Measurements from ENCODE around the gene EPB41L4A.
"Not testable (repeated sequence)": the region's sequence is repeated elsewhere in the genome, so short reads cannot be mapped to it uniquely, and the experiment has no call there.

The EPB41L4A gene

GRCh38 chr5:112263469-112263868 is 155.6 kb downstream of the EPB41L4A start:
- in situ Hi-C loops (cut with MboI; ENCODE audit: low sequenced_read_pairs): no loop called here

DNA sequence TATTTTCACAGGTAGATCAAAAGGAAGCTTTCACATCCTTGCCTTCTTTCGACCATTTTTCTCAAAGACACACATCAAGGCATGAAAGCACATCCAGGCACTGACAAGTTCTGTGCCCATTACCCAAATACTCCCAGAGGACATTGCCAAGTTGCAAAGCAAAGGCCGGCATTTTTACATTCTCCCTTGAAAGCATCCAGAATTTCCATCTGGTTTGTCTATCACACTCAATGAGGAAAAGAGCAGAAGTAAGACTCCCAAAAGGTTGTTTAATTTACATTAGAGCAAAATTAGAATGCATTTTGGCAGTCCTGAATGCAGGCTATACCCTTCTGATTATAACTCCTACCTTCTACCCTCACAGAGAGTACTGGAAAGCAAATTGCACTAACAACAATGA is 160.5 kb downstream of the EPB41L4A start:
- in situ Hi-C loops (cut with MboI; ENCODE audit: low sequenced_read_pairs): no loop called here

GRCh38 chr5:112257976-112258375 is 161.1 kb downstream of the EPB41L4A start:
- in situ Hi-C loops (cut with MboI; ENCODE audit: low sequenced_read_pairs): no loop called here

GRCh38 chr5:112257005-112257404 is 162.1 kb downstream of the EPB41L4A start:
- in situ Hi-C loops (cut with MboI; ENCODE audit: low sequenced_read_pairs): no loop called here

DNA sequence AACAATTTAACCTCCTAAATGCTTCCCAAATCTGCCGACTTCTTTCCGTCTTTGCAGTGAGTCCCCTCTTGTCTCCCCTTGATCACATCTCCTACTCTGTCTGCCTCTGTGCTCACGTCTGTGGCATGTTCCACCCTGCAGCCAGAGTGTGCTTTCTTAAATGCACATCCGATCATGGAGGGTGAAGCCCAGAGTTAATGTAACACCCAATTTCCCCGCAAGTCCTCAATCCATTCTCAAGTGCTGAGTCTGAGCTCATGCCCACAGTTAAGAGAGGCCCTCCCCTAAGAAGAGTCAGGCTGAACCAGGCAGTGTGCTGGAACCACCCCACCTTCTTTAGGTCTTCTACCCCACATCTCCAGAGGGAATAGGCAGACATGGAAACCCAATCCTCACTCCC is 164.8 kb downstream of the EPB41L4A start:
- in situ Hi-C loops (cut with MboI; ENCODE audit: low sequenced_read_pairs): no loop called here

DNA sequence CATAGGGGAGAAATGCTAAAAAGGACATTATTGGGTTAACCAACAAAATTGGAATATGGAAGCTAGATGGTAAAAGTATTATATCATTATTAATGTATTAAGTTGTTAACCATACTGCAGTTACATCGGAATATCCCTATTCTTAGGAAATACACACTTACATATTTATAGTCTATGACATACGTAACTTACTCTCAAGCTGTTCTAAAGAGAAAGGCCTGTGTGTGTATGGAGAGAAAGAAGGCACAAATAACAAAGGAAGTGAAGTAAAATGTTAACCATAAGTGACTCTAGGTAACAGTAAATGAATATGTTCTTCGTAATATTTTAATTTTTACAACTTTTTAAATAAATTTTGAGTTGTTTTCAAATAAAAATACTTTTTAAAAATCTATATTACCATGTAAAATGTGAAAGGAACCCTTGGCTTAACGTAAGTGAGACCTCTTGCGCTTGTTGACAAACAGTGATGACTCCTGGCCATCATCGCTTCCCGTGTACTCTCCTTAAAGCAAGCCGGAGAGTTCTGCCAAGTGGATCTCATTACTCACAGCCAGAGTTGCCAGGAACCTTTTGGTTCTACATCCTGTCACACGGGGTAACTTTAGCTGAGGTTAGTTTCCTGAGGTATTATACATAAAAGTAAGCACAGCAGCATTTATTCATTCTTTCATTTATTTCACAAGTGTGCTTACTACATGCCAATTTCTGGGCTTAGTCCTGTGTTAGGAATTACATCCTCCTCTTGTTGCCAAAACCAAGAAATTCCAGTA is 165.4 kb downstream of the EPB41L4A start:
- in situ Hi-C loops (cut with MboI; ENCODE audit: low sequenced_read_pairs): no loop called here

GRCh38 chr5:112250551-112250950 is 168.5 kb downstream of the EPB41L4A start:
- in situ Hi-C loops (cut with MboI; ENCODE audit: low sequenced_read_pairs): no loop called here

DNA sequence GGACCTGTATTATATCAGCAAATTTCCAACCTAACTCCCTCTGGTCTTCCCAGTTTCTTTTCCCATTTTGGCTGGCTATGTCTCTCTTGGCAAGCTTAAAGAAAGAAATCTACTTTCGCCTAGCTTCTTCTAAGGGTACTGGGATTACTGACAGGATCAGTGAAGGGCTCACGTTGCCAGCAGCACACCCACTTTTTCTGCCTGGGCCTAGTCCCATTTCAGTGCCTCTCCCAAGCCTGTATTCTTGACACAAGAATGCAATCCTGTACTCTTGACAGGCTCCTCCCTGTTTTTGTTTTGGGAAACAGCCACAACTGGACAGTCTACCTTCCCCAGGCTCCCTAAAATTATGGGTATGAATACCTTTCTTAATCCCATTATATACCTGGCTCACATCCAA is 170.5 kb downstream of the EPB41L4A start:
- in situ Hi-C loops (cut with MboI; ENCODE audit: low sequenced_read_pairs): no loop called here

DNA sequence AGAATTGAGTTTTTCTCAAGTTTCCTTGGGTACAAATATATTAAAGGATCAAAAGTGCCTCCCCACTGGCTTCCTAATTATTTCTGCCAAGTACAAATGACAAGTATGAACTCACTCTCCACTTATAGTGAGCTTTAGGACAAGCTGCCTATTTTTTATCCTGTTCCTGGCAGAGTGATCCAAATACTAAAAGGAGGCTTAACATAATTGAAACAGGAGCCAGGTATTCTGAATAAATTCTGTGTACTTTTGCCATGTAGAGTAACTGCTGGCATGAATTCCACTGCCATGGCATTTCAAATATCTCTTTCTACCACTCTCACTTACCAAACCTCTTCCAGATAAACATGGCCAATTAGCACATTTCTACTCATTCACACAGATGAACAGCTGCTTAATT is 171.1 kb downstream of the EPB41L4A start:
- in situ Hi-C loops (cut with MboI; ENCODE audit: low sequenced_read_pairs): no loop called here

DNA sequence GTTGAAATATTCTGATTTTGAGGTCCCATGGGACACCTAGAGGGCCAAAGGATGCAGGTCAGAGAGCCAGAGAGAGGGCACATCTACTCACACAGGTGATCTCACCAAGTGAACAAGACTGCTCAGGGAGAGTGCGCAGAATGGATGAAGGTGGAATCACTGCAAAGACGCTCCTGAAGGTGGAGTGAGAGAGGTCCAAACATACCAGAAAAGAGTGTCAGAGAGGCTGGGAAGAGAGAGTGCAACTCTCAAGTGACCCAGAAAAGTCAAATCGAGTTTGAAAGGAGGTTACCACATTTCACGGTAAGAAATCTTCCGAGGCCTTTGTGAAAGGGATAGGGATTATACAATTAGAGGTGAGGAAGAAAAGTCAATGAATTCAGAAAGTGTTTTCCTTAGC is 173.4 kb downstream of the EPB41L4A start:
- in situ Hi-C loops (cut with MboI; ENCODE audit: low sequenced_read_pairs): no loop called here

DNA sequence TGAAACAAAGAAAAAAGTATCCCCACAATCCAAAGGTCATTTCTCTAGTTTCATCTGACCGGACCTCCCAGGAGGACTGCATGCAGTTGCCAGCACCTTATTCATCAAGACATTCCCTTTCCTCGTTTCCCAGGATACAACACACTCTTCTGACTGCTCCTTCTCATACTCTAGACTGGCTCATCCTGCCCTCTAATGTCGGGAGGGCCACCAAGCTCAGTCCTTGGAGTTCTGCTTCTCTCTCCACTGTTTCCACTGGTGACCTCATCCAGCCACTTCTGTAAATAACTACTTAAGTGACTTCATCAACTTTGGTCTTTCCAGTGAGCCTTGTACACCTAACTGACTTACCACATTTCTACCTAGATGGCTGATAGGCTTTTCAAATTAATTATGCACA is 179.1 kb downstream of the EPB41L4A start:
- in situ Hi-C loops (cut with MboI; ENCODE audit: low sequenced_read_pairs): no loop called here

- in situ Hi-C loops (cut with MboI; ENCODE audit: low sequenced_read_pairs): no loop called here
Measured at GRCh38 chr5:112238473-112238872, 180.6 kb downstream of the EPB41L4A start.

DNA sequence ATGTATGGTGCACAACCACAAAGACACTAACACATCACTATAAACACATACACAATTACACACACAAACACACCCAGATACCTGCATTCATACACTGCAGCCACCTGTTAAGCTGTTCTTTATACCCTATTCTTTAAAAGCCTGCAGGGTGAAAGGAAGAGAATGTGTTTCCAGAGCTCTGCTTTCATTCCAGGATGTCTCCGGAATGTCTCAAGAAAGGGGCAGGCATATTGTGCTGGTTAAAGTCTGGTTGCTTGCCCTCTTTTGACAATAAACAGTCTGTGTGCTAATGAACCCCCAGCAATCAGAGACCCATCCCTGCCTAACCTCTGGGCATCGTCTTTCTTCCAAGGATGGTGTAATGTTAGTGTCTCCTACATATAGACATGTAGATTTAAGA is 181.6 kb downstream of the EPB41L4A start:
- in situ Hi-C loops (cut with MboI; ENCODE audit: low sequenced_read_pairs): no loop called here

DNA sequence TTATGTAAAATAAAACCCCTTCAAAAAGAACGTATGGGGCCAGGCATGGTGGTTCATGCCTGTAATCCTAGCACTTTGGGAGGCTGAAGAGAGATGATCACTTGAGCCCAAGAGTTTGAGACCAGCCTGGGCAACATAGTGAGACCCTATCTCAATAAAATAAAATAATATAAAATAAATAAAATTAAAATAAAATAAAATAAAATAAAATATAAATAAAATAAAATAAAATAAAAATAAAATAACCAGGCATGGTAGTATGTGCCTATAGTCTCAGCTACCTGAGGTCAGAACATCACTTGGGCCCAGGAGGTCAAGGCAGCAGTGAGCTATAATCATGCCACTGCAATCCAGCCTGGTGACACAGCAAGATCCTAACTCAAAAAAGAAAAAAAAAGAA is 185.1 kb downstream of the EPB41L4A start:
- in situ Hi-C loops (cut with MboI; ENCODE audit: low sequenced_read_pairs): no loop called here

DNA sequence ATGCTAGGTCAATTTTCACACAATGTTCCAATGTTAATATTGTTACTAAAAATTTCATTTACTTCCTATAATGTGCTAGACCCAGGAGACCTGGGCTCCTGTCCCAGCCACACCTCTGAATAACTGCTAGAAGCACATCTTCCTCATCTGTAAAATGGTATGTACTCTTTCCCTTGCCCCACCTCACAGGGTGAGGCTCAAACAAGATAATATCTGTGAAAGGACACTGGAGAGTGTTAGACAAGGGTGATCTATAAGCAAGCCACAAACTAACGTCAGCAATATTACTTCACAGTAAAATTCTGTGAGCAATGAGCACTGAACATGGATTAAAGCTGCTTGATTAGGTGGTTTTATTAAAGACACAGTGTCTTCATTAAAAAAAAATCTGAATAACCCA is 186.4 kb downstream of the EPB41L4A start:
- in situ Hi-C loops (cut with MboI; ENCODE audit: low sequenced_read_pairs): no loop called here

GRCh38 chr5:112230606-112231005 is 188.5 kb downstream of the EPB41L4A start:
- in situ Hi-C loops (cut with MboI; ENCODE audit: low sequenced_read_pairs): no loop called here

- in situ Hi-C loops (cut with MboI; ENCODE audit: low sequenced_read_pairs): no loop called here
Measured at GRCh38 chr5:112228667-112229066, 190.4 kb downstream of the EPB41L4A start.

DNA sequence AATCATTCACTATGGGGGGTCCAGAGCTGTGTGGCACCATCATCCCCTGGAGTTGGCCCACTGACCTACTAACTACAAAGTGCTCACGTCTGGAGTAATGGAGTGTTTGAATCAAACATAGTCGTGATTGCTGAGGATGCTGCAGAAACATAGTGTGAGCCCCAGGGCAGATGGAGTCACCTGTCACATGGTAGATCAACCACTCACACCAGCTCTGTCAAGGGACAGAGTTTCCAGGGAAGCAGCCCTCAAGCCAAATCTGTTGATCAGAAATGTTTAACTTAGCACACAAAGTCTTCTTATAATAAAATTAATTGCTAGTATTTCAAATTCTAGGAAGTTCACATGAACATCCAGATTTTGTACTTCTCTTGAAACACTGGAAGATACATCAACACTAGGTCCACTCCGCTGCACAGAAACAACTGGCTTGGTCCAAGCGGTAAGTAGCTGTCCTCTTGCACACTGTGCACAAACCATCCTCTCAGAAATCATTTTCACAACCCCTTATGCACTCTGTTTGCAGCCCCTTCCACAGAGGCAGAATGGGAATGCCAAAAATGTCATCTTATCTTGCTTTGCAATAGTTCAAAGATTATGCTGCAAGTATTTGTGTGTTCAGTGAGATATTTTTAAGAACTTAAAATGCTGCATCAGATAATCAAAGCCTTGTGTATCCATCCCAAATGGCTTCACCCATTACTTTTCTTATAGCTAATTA is 191.0 kb downstream of the EPB41L4A start:
- in situ Hi-C loops (cut with MboI; ENCODE audit: low sequenced_read_pairs): no loop called here

GRCh38 chr5:112226215-112226614 is 192.9 kb downstream of the EPB41L4A start:
- in situ Hi-C loops (cut with MboI; ENCODE audit: low sequenced_read_pairs): no loop called here

DNA sequence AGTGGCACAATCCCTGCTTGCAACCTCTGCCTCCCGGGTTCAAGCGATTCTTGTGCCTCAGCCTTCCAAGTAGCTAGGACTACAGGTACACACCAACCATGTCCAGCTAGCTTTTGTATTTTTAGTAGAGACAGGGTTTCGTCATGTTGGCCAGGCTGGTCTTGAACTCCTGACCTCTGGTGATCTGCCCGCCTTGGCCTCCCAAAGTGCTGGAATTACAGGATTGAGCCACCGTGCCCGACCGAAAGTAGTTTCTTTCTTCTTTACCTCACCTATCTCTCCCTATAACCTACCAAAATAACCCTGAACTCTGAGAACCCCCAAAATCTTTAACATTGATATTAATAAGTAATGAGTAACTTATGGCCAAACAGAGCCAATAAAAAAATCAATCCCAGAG is 196.1 kb downstream of the EPB41L4A start:
- in situ Hi-C loops (cut with MboI; ENCODE audit: low sequenced_read_pairs): not testable (repeated sequence)

- in situ Hi-C loops (cut with MboI; ENCODE audit: low sequenced_read_pairs): no loop called here
Measured at GRCh38 chr5:112221128-112221527, 197.9 kb downstream of the EPB41L4A start.

- in situ Hi-C loops (cut with MboI; ENCODE audit: low sequenced_read_pairs): no loop called here
Measured at GRCh38 chr5:112219000-112219399, 200.1 kb downstream of the EPB41L4A start.
